H9 (cell line): ENCODE measurements around the gene MAP6. TPM values are rescaled to one million over a fixed set of nuclear protein-coding genes. Genes with fewer than 3 reads are reported as not detected.

Experiments used
- DNase-seq: peaks from one replicate; pipeline ENCODE4 v3.0.0-alpha.2; 2017
- H2AFZ ChIP-seq: one replicate; pipeline ENCODE4 v1.6.1; 2013; ENCODE audit warnings: mild to moderate bottlenecking, low read length, control low read depth, moderate library complexity
- H2AK5ac ChIP-seq: 2 replicates; pipeline ENCODE4 v1.6.1; 2013; ENCODE audit warnings: low read length, control low read depth, mixed read lengths; ENCODE audit not compliant: insufficient read length
- H2BK120ac ChIP-seq: one replicate; pipeline ENCODE4 v1.6.1; 2013; ENCODE audit warnings: low read depth, mild to moderate bottlenecking, low read length, control low read depth, inconsistent platforms; ENCODE audit not compliant: poor library complexity, severe bottlenecking
- H2BK12ac ChIP-seq: 2 replicates; pipeline ENCODE4 v1.6.1; 2013; ENCODE audit warnings: low read length, control low read depth, mixed read lengths, low read depth; ENCODE audit not compliant: insufficient read length
- H2BK15ac ChIP-seq: 2 replicates; pipeline ENCODE4 v1.6.1; 2013; ENCODE audit warnings: low read depth, low read length, control low read depth
- H2BK20ac ChIP-seq: one replicate; pipeline ENCODE4 v1.6.1; 2013; ENCODE audit warnings: low read depth, mild to moderate bottlenecking, low read length, control low read depth, inconsistent platforms; ENCODE audit not compliant: poor library complexity, severe bottlenecking
- H2BK5ac ChIP-seq: 2 replicates; pipeline ENCODE4 v1.6.1; 2013; ENCODE audit warnings: low read length, control low read depth, mixed read lengths; ENCODE audit not compliant: insufficient read length
- H3K14ac ChIP-seq: 2 replicates; pipeline ENCODE4 v1.6.1; 2013; ENCODE audit warnings: low read length, control low read depth; ENCODE audit not compliant: insufficient read depth
- H3K18ac ChIP-seq: 2 replicates; pipeline ENCODE4 v1.6.1; 2013; ENCODE audit warnings: low read depth, mild to moderate bottlenecking, mixed read lengths, low read length, control low read depth; ENCODE audit not compliant: insufficient read length
- H3K23ac ChIP-seq: 2 replicates; pipeline ENCODE4 v1.6.1; 2013; ENCODE audit warnings: low read length, control low read depth, mixed read lengths, low read depth; ENCODE audit not compliant: insufficient read length
- H3K23me2 ChIP-seq: 2 replicates; pipeline ENCODE4 v1.6.1; 2013; ENCODE audit warnings: low read depth, mild to moderate bottlenecking, mixed read lengths, low read length, control low read depth; ENCODE audit not compliant: insufficient read length, poor library complexity, severe bottlenecking
- H3K27ac ChIP-seq: 2 replicates; pipeline ENCODE4 v1.5.1; 2013; ENCODE audit warnings: low read length, control low read depth, mixed read lengths, low read depth; ENCODE audit not compliant: insufficient read length
- H3K27me3 ChIP-seq: 2 replicates; pipeline ENCODE4 v1.6.1; 2013; ENCODE audit warnings: low read length, control low read depth, inconsistent platforms; ENCODE audit not compliant: insufficient read depth
- H3K4ac ChIP-seq: 2 replicates; pipeline ENCODE4 v1.6.1; 2013; ENCODE audit warnings: low read depth, mild to moderate bottlenecking, control low read depth, inconsistent platforms, low read length, moderate library complexity
- H3K4me1 ChIP-seq: 2 replicates; pipeline ENCODE4 v1.6.1; 2013; ENCODE audit warnings: low read length, control low read depth, inconsistent platforms; ENCODE audit not compliant: insufficient read depth
- H3K4me2 ChIP-seq: 2 replicates; pipeline ENCODE4 v1.6.1; 2013; ENCODE audit warnings: low read length, control low read depth, mixed read lengths; ENCODE audit not compliant: insufficient read length, insufficient read depth
- H3K56ac ChIP-seq: 2 replicates; pipeline ENCODE4 v1.6.1; 2013; ENCODE audit warnings: low read depth, mild to moderate bottlenecking, mixed read lengths, low read length, control low read depth; ENCODE audit not compliant: insufficient read length
- H3K79me1 ChIP-seq: 2 replicates; pipeline ENCODE4 v1.6.1; 2013; ENCODE audit warnings: low read depth, mild to moderate bottlenecking, moderate library complexity, low read length, control low read depth, inconsistent platforms; ENCODE audit not compliant: insufficient read depth, poor library complexity, severe bottlenecking
- H3K79me2 ChIP-seq: 2 replicates; pipeline ENCODE4 v1.6.1; 2013; ENCODE audit warnings: low read length, control low read depth, inconsistent platforms; ENCODE audit not compliant: insufficient read depth
- H3K9ac ChIP-seq: 2 replicates; pipeline ENCODE4 v1.6.1; 2013; ENCODE audit warnings: low read length, control low read depth, mixed read lengths; ENCODE audit not compliant: insufficient read length; ENCODE audit errors: extremely low read depth
- H3K9me3 ChIP-seq: one replicate; pipeline ENCODE4 v1.6.1; 2013; ENCODE audit warnings: low read depth, low read length, inconsistent platforms; ENCODE audit not compliant: control insufficient read depth
- H3T11ph ChIP-seq: one replicate; pipeline ENCODE4 v1.6.1; 2013; ENCODE audit warnings: mild to moderate bottlenecking, low read length, control low read depth, inconsistent platforms
- H4K20me1 ChIP-seq: one replicate; pipeline ENCODE4 v1.6.1; 2013; ENCODE audit not compliant: control insufficient read depth, insufficient read length, insufficient read depth
- H4K5ac ChIP-seq: 2 replicates; pipeline ENCODE4 v1.6.1; 2013; ENCODE audit warnings: low read depth, mild to moderate bottlenecking, mixed read lengths, low read length, control low read depth; ENCODE audit not compliant: insufficient read length
- H4K8ac ChIP-seq: replicated peaks from 2 replicates; pipeline ENCODE4 v1.6.1; 2013; ENCODE audit warnings: low read length, control low read depth, mixed read lengths, low read depth; ENCODE audit not compliant: insufficient read length
- H4K91ac ChIP-seq: 2 replicates; pipeline ENCODE4 v1.6.1; 2013; ENCODE audit warnings: low read depth, mild to moderate bottlenecking, moderate library complexity, mixed read lengths, low read length, control low read depth; ENCODE audit not compliant: insufficient read length
- H3K27ac Mint-ChIP-seq, 3 experiments: 2 replicates in 2 of 3; 3 replicates in 1 of 3; pipeline ENCODE4 v1.8.0; 2020 to 2021; ENCODE audit warnings: mixed read lengths in 3 of 3, mild to moderate bottlenecking in 1 of 3, moderate library complexity in 1 of 3
- H3K27me3 Mint-ChIP-seq: 2 replicates; pipeline ENCODE4 v1.8.0; 2021; ENCODE audit warnings: low read depth, mild to moderate bottlenecking, moderate library complexity, mixed read lengths
- H3K36me3 Mint-ChIP-seq, 3 experiments: 2 replicates in 2 of 3; 3 replicates in 1 of 3; pipeline ENCODE4 v1.8.0; 2020 to 2021; ENCODE audit warnings: low read depth in 3 of 3, mixed read lengths in 3 of 3; ENCODE audit not compliant: insufficient read depth in 1 of 3
- H3K4me1 Mint-ChIP-seq, 2 experiments: 2 replicates each; pipeline ENCODE4 v1.8.0; 2020; ENCODE audit warnings: mixed read lengths in 2 of 2
- H3K4me3 Mint-ChIP-seq, 2 experiments: 2 replicates in 1 of 2; 3 replicates in 1 of 2; pipeline ENCODE4 v1.8.0; 2020 to 2021; ENCODE audit warnings: mild to moderate bottlenecking in 2 of 2, mixed read lengths in 2 of 2, moderate library complexity in 1 of 2
- H3K9me3 Mint-ChIP-seq, 2 experiments: 2 replicates in 1 of 2; 3 replicates in 1 of 2; pipeline ENCODE4 v1.8.0; 2020; ENCODE audit warnings: mild to moderate bottlenecking in 2 of 2, mixed read lengths in 2 of 2, moderate library complexity in 1 of 2
- CTCF ChIP-seq: fragments of 200-600 bp; sonication (generic); conservative IDR thresholded peaks from 3 replicates; pipeline ENCODE4 v1.8.0; 2021; ENCODE audit warnings: antibody characterized with exemption, mild to moderate bottlenecking
- WGBS: extraction: QIAGEN DNeasy Blood & Tissue Kit; methylation state at CpG from one replicate; pipeline ENCODE4 v1.1.7; 2013; ENCODE audit warnings: missing lambda C conversion rate, low lambda C conversion rate, mixed read lengths; ENCODE audit not compliant: insufficient read length; ENCODE audit errors: extremely low coverage; 5-methylcytosine and 5-hydroxymethylcytosine counted together
- total RNA-seq: library from RNA; stranded (reverse); gene quantifications from 2 replicates; pipeline ENCODE4 v1.2.1, GENCODE V29; 2021

The MAP6 gene
- total RNA-seq, 1 experiment from 2014 or later: 0.77 TPM

GRCh38 chr11:75553182-75553581 is 115.7 kb downstream of the MAP6 start:
- no peak for DNase-seq
- TF ChIP-seq CTCF: no peak
- Histone ChIP-seq H3K27me3 (no peaks in the 10 kb centered on the region), H2BK5ac (no peak overlapping the region), H4K91ac (no peak overlapping the region), H3K56ac (no peak overlapping the region), H3K79me2 (no peaks in the 10 kb centered on the region), H2AK5ac (no peak overlapping the region), H3K18ac (no peak overlapping the region), H4K20me1 (no peaks in the 10 kb centered on the region), H3K79me1 (no peaks in the 10 kb centered on the region), H3K4me1 (no peaks in the 10 kb centered on the region), H3K9ac (no peak overlapping the region), H4K8ac (no peak overlapping the region), H3K23ac (no peak overlapping the region), H2BK20ac (no peak overlapping the region), H3K4me2 (no peak overlapping the region), H3K23me2 (no peaks in the 10 kb centered on the region), H3K27ac (no peak overlapping the region), H4K5ac (no peak overlapping the region), H3T11ph (no peak overlapping the region), H3K4ac (no peak overlapping the region), H2AFZ (no peak overlapping the region), H2BK120ac (no peak overlapping the region), H3K9me3 (no peaks in the 10 kb centered on the region), H3K14ac (no peak overlapping the region), H2BK15ac (no peak overlapping the region), H2BK12ac (no peak overlapping the region)
- peaks cover 0 to 4% (median 0%) of the 10 kb centered on the region in 3 experiments; a peak in 1 of 7 replicates for H3K36me3 Mint-ChIP-seq
- no CpG with 5 or more reads among the region's 6 CpGs for WGBS
- H3K9me3 Mint-ChIP-seq: peaks cover 0 to 3% of the 10 kb centered on the region in 2 experiments; a peak in 2 of 5 replicates
- H3K4me1 Mint-ChIP-seq: peaks cover 9 to 37% of the 10 kb centered on the region in 2 experiments
- no peak overlapping the region for H3K27ac Mint-ChIP-seq
- no peak overlapping the region for H3K4me3 Mint-ChIP-seq
- H3K27me3 Mint-ChIP-seq: peaks cover 5% of the 10 kb centered on the region
